GM13977 (cell line): ENCODE data around the gene PGAM2.

Source experiments
- DNase-seq: peaks from one replicate; pipeline ENCODE4 v3.0.0; 2012; ENCODE audit warnings: low spot score
- CTCF ChIP-seq: IDR thresholded peaks from 2 replicates; pipeline ENCODE4 v1.5.1; 2012; ENCODE audit warnings: mild to moderate bottlenecking, control low read depth; ENCODE audit not compliant: insufficient read depth; ENCODE audit errors: extremely low read depth, missing control alignments
- in situ Hi-C: fragments of 300-500 bp; cut with MboI; formaldehyde crosslinking; loops from one replicate; pipeline ENCODE4 v1.12.0; 2022; ENCODE audit warnings: low sequenced_read_pairs, low pct_unique_long_range_greater_than_20kb, mixed read lengths, inconsistent platforms; ENCODE audit not compliant: unreplicated experiment

Gene PGAM2

GRCh38 chr7:44064791-44065430 lies 456 bp downstream of the PGAM2 start:
- in situ Hi-C loops: no loop called here
- no peak for TF ChIP-seq CTCF

GRCh38 chr7:44063894-44064651 lies 1.3 kb downstream of the PGAM2 start:
- in situ Hi-C loops: no loop called here
- no peak for DNase-seq
- TF ChIP-seq CTCF: no peak

More at GRCh38 chr7:44064791-44065430, 456 bp downstream of the PGAM2 start:
- DNase-seq: no peak

GRCh38 chr7:44063547-44063893 lies 1.8 kb downstream of the PGAM2 start:
- no peak for DNase-seq
- no peak for TF ChIP-seq CTCF
- in situ Hi-C loops: no loop called here

- TF ChIP-seq CTCF: no peak
- in situ Hi-C loops: no loop called here
- DNase-seq: no peak
These were observed 2.5 kb downstream of the PGAM2 start for GRCh38 chr7:44062903-44063295.

GRCh38 chr7:44062180-44062902 lies 3.0 kb downstream of the PGAM2 start:
- DNase-seq: no peak
- in situ Hi-C loops: no loop called here
- no peak for TF ChIP-seq CTCF

GRCh38 chr7:44061645-44062179 lies 3.7 kb downstream of the PGAM2 start:
- no peak for TF ChIP-seq CTCF
- in situ Hi-C loops: no loop called here
- DNase-seq: no peak
